IMR-90 (cell line): ENCODE data around the gene ABCB1. TPM values are rescaled to one million over a fixed set of nuclear protein-coding genes. Genes with fewer than 3 reads are reported as not detected.

ENCODE experiments used
- ATAC-seq: fragments of 200-7000 bp; cut with Tn5 transposase; 2 replicates; pipeline ENCODE4 v1.9.1; 2020; ENCODE audit warnings: low read depth, mild to moderate bottlenecking, moderate library complexity
- BruUV-seq: library from RNA; stranded (reverse); fragments of 400-500 nt; replicated peaks from 2 replicates; lab custom pipeline; 2021; lab: Mats Ljungman, UMichigan
- CTCF ChIA-PET: fragments of 300-600 bp; formaldehyde crosslinking; extraction: SDS; loops from one replicate; lab custom pipeline; 2021; ENCODE audit warnings: antibody characterized with exemption; lab: Yijun Ruan, JAX
- POLR2A ChIA-PET: fragments of 300-600 bp; sonication (Branson Sonifier 250); formaldehyde crosslinking; loops from one replicate; lab custom pipeline; 2022; ENCODE audit warnings: antibody characterized with exemption; ENCODE audit not compliant: unreplicated experiment; lab: Charles Lee
- DNase-seq: peaks from one replicate; pipeline ENCODE4 v3.0.0; 2013
- H2AFZ ChIP-seq: replicated peaks from 2 replicates; pipeline ENCODE3; 2013; ENCODE audit warnings: low read length, mild to moderate bottlenecking; ENCODE audit not compliant: poor library complexity
- H2AK5ac ChIP-seq: 2 replicates; pipeline ENCODE4 v1.6.1; 2013; ENCODE audit warnings: low read depth, low read length, inconsistent platforms
- H2AK9ac ChIP-seq: replicated peaks from 2 replicates; pipeline ENCODE3; 2013; ENCODE audit warnings: mild to moderate bottlenecking, low read depth, low read length, moderate library complexity; ENCODE audit not compliant: poor library complexity
- H2BK120ac ChIP-seq: 2 replicates; pipeline ENCODE4 v1.6.1; 2013; ENCODE audit warnings: low read depth, low read length, inconsistent platforms
- H2BK15ac ChIP-seq: 3 replicates; pipeline ENCODE4 v1.6.1; 2013; ENCODE audit warnings: low read depth, low read length, inconsistent platforms
- H2BK20ac ChIP-seq: 2 replicates; pipeline ENCODE4 v1.6.1; 2013; ENCODE audit warnings: low read depth, mild to moderate bottlenecking, inconsistent platforms, low read length, moderate library complexity
- H2BK5ac ChIP-seq: 2 replicates; pipeline ENCODE4 v1.6.1; 2013; ENCODE audit warnings: mild to moderate bottlenecking, low read depth, low read length, inconsistent platforms; ENCODE audit not compliant: poor library complexity, severe bottlenecking
- H3K14ac ChIP-seq: replicated peaks from 2 replicates; pipeline ENCODE4 v1.6.1; 2013; ENCODE audit warnings: low read depth, low read length, inconsistent platforms
- H3K18ac ChIP-seq: 2 replicates; pipeline ENCODE4 v1.6.1; 2013; ENCODE audit warnings: low read depth, low read length, control low read depth
- H3K23ac ChIP-seq: 2 replicates; pipeline ENCODE4 v1.6.1; 2013; ENCODE audit warnings: low read depth, low read length, inconsistent platforms
- H3K27ac ChIP-seq: 2 replicates; pipeline ENCODE4 v1.5.1; 2013; ENCODE audit warnings: mild to moderate bottlenecking, control low read depth, low read length; ENCODE audit not compliant: insufficient read depth
- H3K27me3 ChIP-seq: 2 replicates; pipeline ENCODE4 v1.6.1; 2013; ENCODE audit warnings: low read length; ENCODE audit not compliant: control insufficient read depth, insufficient read depth
- H3K36me3 ChIP-seq: 2 replicates; pipeline ENCODE4 v1.6.1; 2013; ENCODE audit warnings: low read length, mixed read lengths; ENCODE audit not compliant: control insufficient read depth, insufficient read depth
- H3K4ac ChIP-seq: 2 replicates; pipeline ENCODE4 v1.6.1; 2013; ENCODE audit warnings: low read depth, low read length, inconsistent platforms
- H3K4me1 ChIP-seq: 2 replicates; pipeline ENCODE4 v1.6.1; 2013; ENCODE audit warnings: low read length, mixed read lengths; ENCODE audit not compliant: control insufficient read depth, insufficient read depth
- H3K4me2 ChIP-seq: 2 replicates; pipeline ENCODE4 v1.6.1; 2013; ENCODE audit warnings: low read depth, mild to moderate bottlenecking, control low read depth, low read length, moderate library complexity
- H3K4me3 ChIP-seq: 2 replicates; pipeline ENCODE4 v1.5.1; 2013; ENCODE audit warnings: low read depth, mild to moderate bottlenecking, control low read depth, low read length, moderate library complexity; ENCODE audit not compliant: insufficient read depth
- H3K56ac ChIP-seq: 2 replicates; pipeline ENCODE4 v1.6.1; 2013; ENCODE audit warnings: low read length, inconsistent platforms; ENCODE audit not compliant: insufficient read depth; ENCODE audit errors: extremely low read depth
- H3K79me1 ChIP-seq, 2 experiments: 2 replicates each; pipeline ENCODE4 v1.6.1; 2013; ENCODE audit warnings: low read length in 2 of 2, inconsistent platforms in 1 of 2, low read depth in 1 of 2
- H3K9ac ChIP-seq: 2 replicates; pipeline ENCODE4 v1.6.1; 2013; ENCODE audit warnings: low read depth, low read length, control low read depth
- H3K9me1 ChIP-seq: 2 replicates; pipeline ENCODE4 v1.6.1; 2013; ENCODE audit warnings: low read length, inconsistent platforms; ENCODE audit not compliant: insufficient read depth
- H3K9me3 ChIP-seq: 2 replicates; pipeline ENCODE4 v1.6.1; 2013; ENCODE audit warnings: low read length; ENCODE audit not compliant: control insufficient read depth, insufficient read depth
- H4K20me1 ChIP-seq: 2 replicates; pipeline ENCODE4 v1.6.1; 2013; ENCODE audit warnings: low read length, inconsistent platforms; ENCODE audit not compliant: insufficient read depth
- H4K5ac ChIP-seq: 2 replicates; pipeline ENCODE4 v1.6.1; 2013; ENCODE audit warnings: mild to moderate bottlenecking, low read depth, low read length, control low read depth
- H4K8ac ChIP-seq, 2 experiments: 2 replicates each; pipeline ENCODE4 v1.6.1; 2013; ENCODE audit warnings: low read depth in 2 of 2, low read length in 2 of 2, control low read depth in 1 of 2, inconsistent platforms in 1 of 2
- H4K91ac ChIP-seq: 2 replicates; pipeline ENCODE4 v1.6.1; 2013; ENCODE audit warnings: low read depth, low read length, inconsistent platforms; ENCODE audit not compliant: insufficient read depth
- BHLHE40 ChIP-seq: fragments of 150-350 bp; IDR thresholded peaks from 2 replicates; pipeline ENCODE4 v1.6.1; 2016; ENCODE audit warnings: mild to moderate bottlenecking, low read depth, low read length
- CEBPB ChIP-seq: IDR thresholded peaks from 2 replicates; pipeline ENCODE4 v1.6.1; 2012; ENCODE audit warnings: low read depth, low read length, improper control_type of control experiment
- CHD1 ChIP-seq: IDR thresholded peaks from 2 replicates; pipeline ENCODE4 v1.6.1; 2012; ENCODE audit warnings: low read depth, low read length, improper control_type of control experiment
- ELK1 ChIP-seq: fragments of 150-350 bp; IDR thresholded peaks from 2 replicates; pipeline ENCODE4 v1.6.1; 2016; ENCODE audit warnings: low read depth, mild to moderate bottlenecking, low read length, moderate library complexity, borderline replicate concordance
- FOS ChIP-seq: fragments of 150-350 bp; IDR thresholded peaks from 2 replicates; pipeline ENCODE4 v1.6.1; 2016; ENCODE audit warnings: low read depth, low read length
- MAFK ChIP-seq: IDR thresholded peaks from 2 replicates; pipeline ENCODE4 v1.6.1; 2012; ENCODE audit warnings: low read depth, low read length, improper control_type of control experiment
- MAZ ChIP-seq: IDR thresholded peaks from 2 replicates; pipeline ENCODE4 v1.6.1; 2012; ENCODE audit warnings: low read depth, mild to moderate bottlenecking, low read length, improper control_type of control experiment, moderate library complexity, borderline replicate concordance
- MXI1 ChIP-seq: IDR thresholded peaks from 2 replicates; pipeline ENCODE4 v1.6.1; 2012; ENCODE audit warnings: low read depth, mild to moderate bottlenecking, low read length, moderate library complexity, borderline replicate concordance
- NFE2L2 ChIP-seq: fragments of 150-350 bp; IDR thresholded peaks from 2 replicates; pipeline ENCODE4 v1.6.1; 2016; ENCODE audit warnings: low read depth, mild to moderate bottlenecking, low read length
- POLR2A ChIP-seq: IDR thresholded peaks from 2 replicates; pipeline ENCODE4 v1.6.1; 2012; ENCODE audit warnings: mild to moderate bottlenecking, low read depth, low read length
- RAD21 ChIP-seq: IDR thresholded peaks from 2 replicates; pipeline ENCODE4 v1.6.1; 2012; ENCODE audit warnings: low read length, improper control_type of control experiment
- RCOR1 ChIP-seq: IDR thresholded peaks from 2 replicates; pipeline ENCODE4 v1.6.1; 2012; ENCODE audit warnings: mild to moderate bottlenecking, low read length, improper control_type of control experiment; ENCODE audit not compliant: insufficient replicate concordance
- RFX5 ChIP-seq: IDR thresholded peaks from 2 replicates; pipeline ENCODE4 v1.8.0; 2012; ENCODE audit warnings: low read depth, mild to moderate bottlenecking, low read length, moderate library complexity
- SMC3 ChIP-seq: fragments of 150-350 bp; IDR thresholded peaks from 2 replicates; pipeline ENCODE4 v1.6.1; 2016; ENCODE audit warnings: low read depth, mild to moderate bottlenecking, antibody characterized with exemption, low read length, moderate library complexity
- WGBS, 2 experiments: methylation state at CpG; one replicate each; pipeline versions ENCODE4 v1.1.5 to v1.1.7; 2013; ENCODE audit warnings: missing lambda C conversion rate in 2 of 2; ENCODE audit not compliant: insufficient read length in 1 of 2; ENCODE audit errors: extremely low coverage in 2 of 2; 5-methylcytosine and 5-hydroxymethylcytosine counted together
- dilution Hi-C: fragments of 300-500 bp; cut with HindIII; formaldehyde crosslinking; loops from one replicate; pipeline ENCODE4 v1.14.3; 2018; ENCODE audit warnings: low sequenced_read_pairs; ENCODE audit not compliant: unreplicated experiment
- in situ Hi-C: fragments of 300-500 bp; cut with MboI; formaldehyde crosslinking; loops from 3 replicates; pipeline ENCODE4 v1.14.3; 2019; ENCODE audit warnings: low sequenced_read_pairs, inconsistent platforms, mixed read lengths
- intact Hi-C: fragments of 100-400 bp; cut with micrococcal nuclease; formaldehyde crosslinking; loops from 2 replicates; pipeline ENCODE4 v1.10.0; 2022
- polyA plus RNA-seq, 3 experiments: library from polyadenylated mRNA; depleted of rRNA; stranded (reverse); fragments of >200 nt; gene quantifications; 2 replicates each; pipeline ENCODE4 v1.2.3, GENCODE V29; 2012; ENCODE audit warnings: low replicate concordance in 1 of 3
- total RNA-seq: library from RNA; depleted of rRNA; stranded (reverse); fragments of >200 nt; gene quantifications from 2 replicates; pipeline ENCODE4 v1.2.3, GENCODE V29; 2012
- TF ChIP-seq, protein P1 (sequence below): fragments of 150-350 bp; IDR thresholded peaks from 2 replicates; pipeline ENCODE4 v1.6.1; 2017; ENCODE audit warnings: mild to moderate bottlenecking, antibody characterized with exemption, low read length, low read depth
- TF ChIP-seq, protein P2 (sequence below): conservative IDR thresholded peaks from 2 replicates; pipeline ENCODE4 v1.5.1; 2012; ENCODE audit warnings: mild to moderate bottlenecking, low read depth, low read length, improper control_type of control experiment

ABCB1 gene
- total and polyA plus RNA-seq, 2 of the 4 experiments (the other 2 are of a cell fraction) = 0.80 to 0.90 TPM

DNA sequence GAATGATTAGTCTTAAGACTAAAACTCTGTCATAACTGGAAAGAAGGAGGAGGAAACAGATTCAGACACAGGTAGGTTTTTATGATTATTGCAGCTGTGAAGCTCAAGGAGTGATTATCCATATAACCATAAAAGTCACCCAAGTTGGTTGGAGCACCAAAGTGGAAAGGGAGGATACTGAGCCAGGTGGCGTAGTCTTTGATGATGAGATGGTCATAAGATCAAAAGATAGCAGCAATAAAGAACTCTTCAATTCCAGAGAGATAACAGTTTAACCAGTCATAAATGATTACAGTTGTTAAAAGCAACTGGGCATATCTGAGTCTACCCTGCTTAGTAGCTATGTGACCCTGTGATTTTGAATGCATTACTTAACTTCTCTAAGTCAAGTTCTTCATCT is 8.4 kb downstream of the ABCB1 start:
- BruUV-seq = no TSS peak
- H3K79me1 ChIP-seq = no peaks in the 10 kb centered on the region
- no peak overlapping the region for H3K27ac ChIP-seq
- H3K9me1 ChIP-seq = no peaks in the 10 kb centered on the region
- H2AK5ac ChIP-seq = no peak overlapping the region
- no peak overlapping the region for H3K9ac ChIP-seq
- no peak overlapping the region for H3K4me2 ChIP-seq
- peaks cover 10% of the 10 kb centered on the region for H3K27me3 ChIP-seq
- dilution Hi-C loops = no loop called here
- DNase-seq (no peak), ATAC-seq (no peak)
- H2BK5ac ChIP-seq = no peak overlapping the region
- ChIA-PET CTCF (interaction anchor here (0.6 kb wide), 1 partner anchor 299 kb away, joined by 3 read pairs; no protein-coding TSS in a partner anchor), POLR2A (no interaction called here)
- H2AK9ac ChIP-seq = no peak overlapping the region
- no peaks in the 10 kb centered on the region for H3K36me3 ChIP-seq
- H3K14ac ChIP-seq = no peak overlapping the region
- H4K91ac ChIP-seq = no peak overlapping the region
- no peak overlapping the region for H4K5ac ChIP-seq
- H3K4me3 ChIP-seq = no peak overlapping the region
- H2BK20ac ChIP-seq = no peak overlapping the region
- H3K56ac ChIP-seq = no peak overlapping the region
- in situ Hi-C loops = no loop called here
- H4K20me1 ChIP-seq = no peaks in the 10 kb centered on the region
- WGBS, 2 experiments = no CpG with 5 or more reads among the region's 1 CpG
- H3K23ac ChIP-seq = no peak overlapping the region
- no peak overlapping the region for H2BK120ac ChIP-seq
- TF ChIP-seq ELK1 = no peak
- TF ChIP-seq RCOR1 = no peak
- no peak for TF ChIP-seq MXI1
- TF ChIP-seq, protein P1, sequence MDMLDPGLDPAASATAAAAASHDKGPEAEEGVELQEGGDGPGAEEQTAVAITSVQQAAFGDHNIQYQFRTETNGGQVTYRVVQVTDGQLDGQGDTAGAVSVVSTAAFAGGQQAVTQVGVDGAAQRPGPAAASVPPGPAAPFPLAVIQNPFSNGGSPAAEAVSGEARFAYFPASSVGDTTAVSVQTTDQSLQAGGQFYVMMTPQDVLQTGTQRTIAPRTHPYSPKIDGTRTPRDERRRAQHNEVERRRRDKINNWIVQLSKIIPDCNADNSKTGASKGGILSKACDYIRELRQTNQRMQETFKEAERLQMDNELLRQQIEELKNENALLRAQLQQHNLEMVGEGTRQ = no peak
- no peak for TF ChIP-seq CHD1
- TF ChIP-seq SMC3 = no peak
- no peak for TF ChIP-seq POLR2A
- TF ChIP-seq, protein P2, sequence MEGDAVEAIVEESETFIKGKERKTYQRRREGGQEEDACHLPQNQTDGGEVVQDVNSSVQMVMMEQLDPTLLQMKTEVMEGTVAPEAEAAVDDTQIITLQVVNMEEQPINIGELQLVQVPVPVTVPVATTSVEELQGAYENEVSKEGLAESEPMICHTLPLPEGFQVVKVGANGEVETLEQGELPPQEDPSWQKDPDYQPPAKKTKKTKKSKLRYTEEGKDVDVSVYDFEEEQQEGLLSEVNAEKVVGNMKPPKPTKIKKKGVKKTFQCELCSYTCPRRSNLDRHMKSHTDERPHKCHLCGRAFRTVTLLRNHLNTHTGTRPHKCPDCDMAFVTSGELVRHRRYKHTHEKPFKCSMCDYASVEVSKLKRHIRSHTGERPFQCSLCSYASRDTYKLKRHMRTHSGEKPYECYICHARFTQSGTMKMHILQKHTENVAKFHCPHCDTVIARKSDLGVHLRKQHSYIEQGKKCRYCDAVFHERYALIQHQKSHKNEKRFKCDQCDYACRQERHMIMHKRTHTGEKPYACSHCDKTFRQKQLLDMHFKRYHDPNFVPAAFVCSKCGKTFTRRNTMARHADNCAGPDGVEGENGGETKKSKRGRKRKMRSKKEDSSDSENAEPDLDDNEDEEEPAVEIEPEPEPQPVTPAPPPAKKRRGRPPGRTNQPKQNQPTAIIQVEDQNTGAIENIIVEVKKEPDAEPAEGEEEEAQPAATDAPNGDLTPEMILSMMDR = no peak
- TF ChIP-seq RAD21 = no peak
- TF ChIP-seq MAFK = no peak
- no peak for TF ChIP-seq BHLHE40
- no peak for TF ChIP-seq CEBPB
- TF ChIP-seq MAZ = no peak
- TF ChIP-seq NFE2L2 = no peak
- no peak for TF ChIP-seq RFX5
- no peak for TF ChIP-seq FOS
- no peak overlapping the region for H4K8ac ChIP-seq
- H3K4me1 ChIP-seq = no peaks in the 10 kb centered on the region
- H3K18ac ChIP-seq = no peak overlapping the region
- no peaks in the 10 kb centered on the region for H3K9me3 ChIP-seq
- H3K4ac ChIP-seq = no peak overlapping the region
- no peak overlapping the region for H2BK15ac ChIP-seq
- intact Hi-C loops = no loop called here
- no peak overlapping the region for H2AFZ ChIP-seq
